Ectodermal cell (in vitro differentiated cells): ENCODE data around the gene MICAL2.

ENCODE experiments used
- H3K27ac ChIP-seq: 2 replicates; pipeline ENCODE4 v1.7.0; 2013; ENCODE audit warnings: mild to moderate bottlenecking, low read depth, low read length; ENCODE audit not compliant: insufficient read depth, poor library complexity, severe bottlenecking
- H3K27me3 ChIP-seq: 2 replicates; pipeline ENCODE4 v1.7.0; 2013; ENCODE audit warnings: mild to moderate bottlenecking, low read length; ENCODE audit not compliant: insufficient read depth, control insufficient read depth, poor library complexity, severe bottlenecking
- H3K36me3 ChIP-seq: one replicate; pipeline ENCODE4 v1.7.0; 2013; ENCODE audit warnings: low read length; ENCODE audit not compliant: control insufficient read depth, insufficient read depth
- H3K4me1 ChIP-seq: one replicate; pipeline ENCODE4 v1.7.0; 2013; ENCODE audit warnings: low read length; ENCODE audit not compliant: control insufficient read depth, insufficient read depth
- H3K4me3 ChIP-seq: 2 replicates; pipeline ENCODE4 v1.7.0; 2013; ENCODE audit warnings: low read depth, low read length, control low read depth; ENCODE audit not compliant: insufficient read depth
- H3K9me3 ChIP-seq: 2 replicates; pipeline ENCODE4 v1.7.0; 2013; ENCODE audit warnings: mild to moderate bottlenecking, low read length, moderate library complexity; ENCODE audit not compliant: control insufficient read depth
- WGBS, 2 experiments: methylation state at CpG; one replicate each; pipeline ENCODE4 v1.1.7; 2013; ENCODE audit warnings: missing lambda C conversion rate in 2 of 2; 5-methylcytosine and 5-hydroxymethylcytosine counted together

Gene MICAL2

GRCh38 chr11:12163181-12163941 is 53.0 kb downstream of the MICAL2 start:
- WGBS, 2 experiments = 75 to 79% methylated on average over 13 of the region's 13 CpGs
- H3K4me1 ChIP-seq = peaks cover 11% of the 10 kb centered on the region
- no peaks in the 10 kb centered on the region for H3K27me3 ChIP-seq
- H3K27ac ChIP-seq = no peak overlapping the region
- no peaks in the 10 kb centered on the region for H3K36me3 ChIP-seq
- H3K9me3 ChIP-seq = no peaks in the 10 kb centered on the region
- H3K4me3 ChIP-seq = no peak overlapping the region

GRCh38 chr11:12164061-12165014 is 53.9 kb downstream of the MICAL2 start:
- 90 to 92% methylated on average over 9 of the region's 9 CpGs for WGBS, 2 experiments
- no peak overlapping the region for H3K4me3 ChIP-seq
- H3K27me3 ChIP-seq = no peaks in the 10 kb centered on the region
- H3K27ac ChIP-seq = no peak overlapping the region
- no peaks in the 10 kb centered on the region for H3K36me3 ChIP-seq
- H3K4me1 ChIP-seq = peaks cover 11% of the 10 kb centered on the region
- H3K9me3 ChIP-seq = no peaks in the 10 kb centered on the region

- H3K27ac ChIP-seq = no peak overlapping the region
- no peaks in the 10 kb centered on the region for H3K27me3 ChIP-seq
- H3K9me3 ChIP-seq = no peaks in the 10 kb centered on the region
- 94 to 95% methylated on average over 8 of the region's 8 CpGs for WGBS, 2 experiments
- no peaks in the 10 kb centered on the region for H3K36me3 ChIP-seq
- H3K4me1 ChIP-seq = peaks cover 11% of the 10 kb centered on the region
- no peak overlapping the region for H3K4me3 ChIP-seq
These were observed 55.0 kb downstream of the MICAL2 start for GRCh38 chr11:12165237-12165875.

DNA sequence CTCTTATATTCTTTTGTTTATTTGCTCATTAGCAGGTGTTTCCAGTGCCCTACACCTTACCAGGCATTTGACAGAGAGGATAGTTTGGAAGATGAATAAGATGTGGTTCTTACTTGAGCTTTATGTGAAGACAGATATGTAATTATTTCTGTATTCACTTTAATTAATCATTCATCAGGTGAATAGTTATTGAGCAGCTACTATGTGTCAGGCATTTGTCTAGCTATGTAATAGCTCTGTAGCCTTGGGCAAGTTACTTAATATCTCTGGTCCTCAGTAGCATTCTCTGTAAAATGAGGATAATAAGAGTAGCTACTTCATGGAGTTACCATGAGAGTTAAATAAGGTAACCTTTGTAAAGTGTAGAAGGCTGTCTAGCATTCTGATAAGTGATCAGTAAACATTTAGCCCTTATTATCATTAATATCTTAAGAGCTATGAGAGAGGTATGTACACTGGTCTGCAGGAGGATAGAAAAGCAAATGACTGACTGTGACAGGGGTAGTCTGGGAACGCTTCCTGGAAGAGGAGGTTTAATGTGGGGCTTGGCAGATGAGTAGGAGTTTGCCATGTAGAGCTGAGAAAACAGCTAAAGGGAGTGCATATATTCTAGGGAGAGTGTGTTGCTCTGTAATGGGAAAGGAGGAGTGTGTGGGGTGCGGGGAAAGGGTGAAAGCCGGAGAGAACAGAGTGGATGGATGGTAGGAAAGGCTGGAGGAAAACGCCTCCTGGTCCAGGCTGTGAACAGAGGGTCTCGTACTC is 56.1 kb downstream of the MICAL2 start:
- Histone ChIP-seq H3K4me3 (no peak overlapping the region), H3K27me3 (no peaks in the 10 kb centered on the region), H3K9me3 (no peaks in the 10 kb centered on the region), H3K27ac (no peak overlapping the region), H3K36me3 (no peaks in the 10 kb centered on the region), H3K4me1 (peaks cover 11% of the 10 kb centered on the region)
- 93 to 96% methylated on average over 5 of the region's 5 CpGs for WGBS, 2 experiments

DNA sequence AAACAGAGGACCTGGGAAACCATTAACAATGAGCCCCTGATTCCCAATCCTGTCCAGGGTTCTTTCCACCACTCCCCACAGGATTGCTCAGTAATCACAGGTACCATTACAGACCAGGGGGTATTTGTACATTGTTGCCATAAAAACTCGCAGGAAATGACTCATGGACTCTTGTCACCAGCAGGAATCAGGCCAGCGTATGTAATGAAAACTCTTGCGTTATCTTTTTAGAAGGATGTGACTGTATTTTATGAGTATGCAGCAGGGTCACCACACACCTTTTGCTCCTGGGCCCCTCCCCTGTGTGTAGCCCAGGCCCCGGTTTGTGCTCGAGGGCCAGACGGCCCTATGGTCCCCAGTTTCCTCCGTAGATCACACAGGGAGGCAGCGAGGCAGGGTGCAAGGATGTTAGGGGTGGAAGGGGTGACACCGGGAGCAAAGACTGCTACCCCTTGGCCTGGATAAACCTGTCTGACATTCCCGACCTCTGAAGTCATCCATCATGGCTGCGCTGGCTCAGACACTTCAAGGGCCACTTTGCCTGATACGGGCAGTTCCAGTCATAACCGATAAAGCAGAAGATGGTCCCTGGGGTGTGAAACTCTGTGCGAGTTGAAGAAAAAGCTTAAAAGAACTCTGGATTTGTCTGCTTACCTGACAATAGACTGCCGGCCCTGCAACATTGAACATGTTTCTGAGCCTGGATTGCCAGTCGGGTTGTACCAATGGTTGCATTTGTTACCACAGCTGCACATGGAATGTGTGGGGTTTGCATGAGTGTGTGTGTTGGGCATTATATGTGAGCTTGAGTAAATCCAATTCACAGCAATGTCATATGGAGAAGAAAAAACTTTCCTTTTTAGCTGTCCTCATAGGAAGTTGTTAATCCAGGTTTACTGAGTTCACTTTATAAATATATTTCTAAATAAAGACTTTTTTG is 56.9 kb downstream of the MICAL2 start:
- 92 to 93% methylated on average over 16 of the region's 16 CpGs for WGBS, 2 experiments
- H3K27me3 ChIP-seq = no peaks in the 10 kb centered on the region
- no peak overlapping the region for H3K27ac ChIP-seq
- H3K4me1 ChIP-seq = peaks cover 11% of the 10 kb centered on the region
- no peaks in the 10 kb centered on the region for H3K36me3 ChIP-seq
- no peaks in the 10 kb centered on the region for H3K9me3 ChIP-seq
- no peak overlapping the region for H3K4me3 ChIP-seq

DNA sequence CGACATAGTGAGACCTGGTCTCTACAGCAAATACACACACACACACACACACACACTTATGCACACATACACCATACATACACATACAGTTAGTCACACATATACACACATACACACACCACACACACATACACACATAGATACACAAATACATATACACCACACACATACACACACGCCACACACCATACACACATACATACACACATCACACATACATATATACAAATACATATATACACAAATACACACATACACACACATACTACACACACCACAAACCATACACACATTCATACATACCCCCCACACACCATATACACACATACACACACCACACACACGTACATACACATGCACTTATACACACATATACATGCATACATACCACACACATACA is 57.7 kb downstream of the MICAL2 start:
- Histone ChIP-seq H3K4me3 (no peak overlapping the region), H3K36me3 (no peaks in the 10 kb centered on the region), H3K27ac (no peak overlapping the region), H3K27me3 (no peaks in the 10 kb centered on the region), H3K9me3 (no peaks in the 10 kb centered on the region), H3K4me1 (peaks cover 7% of the 10 kb centered on the region)
- 87 to 93% methylated on average over 3 of the region's 3 CpGs for WGBS, 2 experiments

DNA sequence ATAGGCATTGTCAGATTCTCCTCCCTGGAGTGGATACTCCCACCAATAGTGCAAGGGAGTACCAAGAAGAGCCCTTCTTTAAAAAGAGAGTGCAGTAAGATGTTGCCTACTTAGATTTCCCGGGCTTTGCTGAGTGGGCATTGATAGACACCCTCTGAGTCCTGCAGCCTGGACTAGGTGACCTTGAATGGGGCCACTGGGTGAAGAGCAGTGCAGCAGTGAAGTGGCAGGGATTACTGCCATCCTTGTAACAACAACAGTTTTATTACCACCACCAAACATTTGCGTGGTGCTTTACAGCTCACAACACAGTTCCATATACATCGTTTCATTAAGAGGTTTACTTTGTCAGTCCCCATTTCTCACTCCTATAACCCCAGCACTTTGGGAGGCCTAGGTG is 59.4 kb downstream of the MICAL2 start:
- H3K9me3 ChIP-seq = no peaks in the 10 kb centered on the region
- no peak overlapping the region for H3K4me3 ChIP-seq
- no peaks in the 10 kb centered on the region for H3K4me1 ChIP-seq
- WGBS, 2 experiments = 90 to 93% methylated on average over 3 of the region's 3 CpGs
- H3K27ac ChIP-seq = no peak overlapping the region
- no peaks in the 10 kb centered on the region for H3K36me3 ChIP-seq
- no peaks in the 10 kb centered on the region for H3K27me3 ChIP-seq

DNA sequence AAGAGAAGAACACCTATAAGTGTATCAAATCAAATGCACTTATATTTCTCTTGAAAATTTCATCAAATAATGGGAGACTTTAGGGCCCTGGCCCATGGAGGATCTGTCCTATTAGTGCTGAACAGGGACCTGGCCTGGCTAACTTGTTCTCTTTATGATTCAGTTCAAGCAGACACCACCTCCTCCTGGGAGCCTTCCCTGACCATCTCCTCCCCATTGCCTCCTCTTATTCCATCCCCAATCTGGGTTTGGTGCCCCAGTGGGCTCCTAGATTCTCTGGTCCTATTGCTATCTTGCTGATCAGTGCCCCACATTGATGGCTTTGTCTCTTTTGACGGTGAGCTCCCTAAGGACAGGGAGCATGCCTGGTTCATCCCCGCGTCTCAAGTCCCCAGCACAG is 60.1 kb downstream of the MICAL2 start:
- Histone ChIP-seq H3K27ac (no peak overlapping the region), H3K4me1 (no peaks in the 10 kb centered on the region), H3K36me3 (no peaks in the 10 kb centered on the region), H3K4me3 (no peak overlapping the region), H3K9me3 (no peaks in the 10 kb centered on the region), H3K27me3 (no peaks in the 10 kb centered on the region)
- 91 to 93% methylated on average over 3 of the region's 3 CpGs for WGBS, 2 experiments

GRCh38 chr11:12170984-12171383 is 60.6 kb downstream of the MICAL2 start:
- H3K27ac ChIP-seq = no peak overlapping the region
- no peaks in the 10 kb centered on the region for H3K4me1 ChIP-seq
- WGBS, 2 experiments = 74 to 75% methylated on average over 5 of the region's 5 CpGs
- H3K9me3 ChIP-seq = no peaks in the 10 kb centered on the region
- H3K36me3 ChIP-seq = no peaks in the 10 kb centered on the region
- H3K4me3 ChIP-seq = no peak overlapping the region
- H3K27me3 ChIP-seq = no peaks in the 10 kb centered on the region
